Stimulated activated CD4-positive, alpha-beta T cell treated with anti-CD3 and anti-CD28 coated beads, TNF-alpha, amount 100 ng/mL, for 48 hours (primary cell): ENCODE data around the gene NFIX.

Experiments used
- DNase-seq, 3 donors: peaks; one replicate each; pipeline ENCODE4 v3.0.0-alpha.2; 2020; ENCODE audit warnings: low read depth in 3 of 3

The NFIX gene

GRCh38 chr19:13072188-13072908, 77.1 kb downstream of the NFIX start:
- DNase-seq = no peak

DNA sequence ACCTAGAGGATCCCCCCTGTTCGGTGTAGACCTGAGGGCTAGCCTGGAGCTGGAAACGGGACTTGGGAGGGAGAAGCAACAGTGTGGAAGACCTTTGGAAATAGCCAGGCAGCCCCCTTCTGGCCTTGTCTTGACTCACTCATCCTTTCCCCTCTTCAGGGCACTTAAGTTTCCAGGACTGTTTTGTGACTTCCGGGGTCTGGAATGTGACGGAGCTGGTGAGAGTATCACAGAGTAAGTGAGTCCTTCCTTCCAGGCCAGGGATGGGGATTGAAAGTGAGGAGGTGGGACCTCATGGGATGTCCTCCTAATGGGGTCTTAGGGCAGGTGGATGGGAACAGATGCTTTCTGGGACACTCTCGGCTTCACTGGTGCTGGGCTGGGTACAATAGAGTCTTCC, 78.0 kb downstream of the NFIX start:
- no peak for DNase-seq

GRCh38 chr19:13074378-13074777, 79.1 kb downstream of the NFIX start:
- DNase-seq = no peak

DNA sequence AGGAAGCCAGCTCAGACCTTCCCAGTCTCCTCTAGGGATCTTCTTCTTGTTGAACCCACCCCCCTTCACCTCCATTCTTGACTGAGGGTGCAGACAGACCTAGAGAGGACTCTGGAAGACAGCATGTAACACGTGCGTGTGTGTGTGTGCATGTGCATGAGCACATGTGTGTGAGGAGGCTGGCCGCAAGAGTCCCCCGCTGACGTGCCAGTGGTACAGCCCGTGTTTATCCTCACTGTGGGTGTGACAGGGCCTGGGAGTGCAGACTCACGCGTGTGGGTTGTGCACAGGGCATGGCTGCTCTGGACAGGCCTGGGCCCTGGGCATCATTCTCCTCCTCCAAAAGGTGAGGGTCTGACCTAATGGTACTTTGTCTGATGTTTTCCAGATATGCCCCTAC, 81.0 kb downstream of the NFIX start:
- no peak for DNase-seq

- no peak for DNase-seq
These were observed 81.5 kb downstream of the NFIX start for GRCh38 chr19:13076787-13077186.

GRCh38 chr19:13077240-13077639, 82.0 kb downstream of the NFIX start:
- DNase-seq = no peak

DNA sequence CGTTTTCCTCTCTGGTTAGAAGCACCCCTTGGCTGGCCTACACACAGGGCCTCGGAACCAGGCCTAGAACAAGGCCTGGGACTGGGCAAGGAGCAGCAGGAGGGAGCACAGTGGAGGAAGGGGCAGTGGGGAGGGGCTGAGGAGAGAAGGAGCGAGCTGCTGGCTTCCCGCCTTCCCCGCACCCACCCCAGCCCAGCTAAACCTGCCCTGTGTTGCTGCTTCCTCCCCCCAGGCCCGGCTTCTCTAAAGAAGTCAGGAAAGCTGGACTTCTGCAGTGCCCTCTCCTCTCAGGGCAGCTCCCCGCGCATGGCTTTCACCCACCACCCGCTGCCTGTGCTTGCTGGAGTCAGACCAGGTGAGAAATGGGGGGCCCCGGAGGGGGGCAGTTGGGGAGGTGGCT, 83.1 kb downstream of the NFIX start:
- DNase-seq = no peak

GRCh38 chr19:13078897-13079541, 83.7 kb downstream of the NFIX start:
- DNase-seq = no peak

DNA sequence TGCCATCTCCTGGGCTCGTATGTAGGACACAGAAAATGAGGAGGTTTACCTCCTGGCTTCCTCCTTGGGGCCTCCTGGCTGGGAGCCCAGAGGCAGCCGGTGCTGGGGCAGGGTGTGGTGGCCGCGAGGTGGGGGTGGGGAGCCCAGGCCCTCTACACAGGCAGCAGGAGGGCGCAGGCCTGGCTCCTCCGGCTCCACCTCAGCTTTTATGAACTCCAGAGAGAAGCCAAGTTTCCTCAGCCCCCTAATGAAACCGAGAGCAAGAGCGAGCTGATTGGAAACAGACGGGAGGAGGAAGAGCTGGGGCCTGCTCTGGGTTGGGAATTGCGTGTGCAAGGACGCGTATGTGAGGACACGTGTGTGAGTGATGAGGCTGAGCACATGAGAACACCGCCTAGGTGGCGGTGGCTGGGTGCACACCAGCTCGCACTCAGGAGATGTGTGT, 84.3 kb downstream of the NFIX start:
- DNase-seq = no peak

- no peak for DNase-seq
These were observed 87.1 kb downstream of the NFIX start for GRCh38 chr19:13082192-13083007.

DNA sequence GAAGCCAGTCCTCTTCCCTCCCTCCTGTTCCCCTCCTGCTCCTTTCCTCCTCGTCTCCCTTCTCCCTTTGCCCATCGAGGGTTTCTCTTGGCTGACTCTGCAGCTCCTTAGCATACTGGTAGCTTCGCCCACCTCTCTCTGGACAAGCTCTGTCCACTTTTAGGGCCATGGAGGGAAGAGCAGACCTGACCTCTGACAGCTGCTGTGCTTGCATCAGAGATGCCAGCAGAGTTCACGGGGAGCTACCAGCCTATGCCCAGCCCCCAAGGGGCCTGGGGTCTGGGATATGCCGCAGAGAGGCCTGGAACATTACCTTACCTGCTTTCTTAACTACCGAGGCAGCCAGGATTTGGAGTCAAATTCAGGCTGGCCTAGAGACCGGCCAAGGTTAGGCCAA, 87.7 kb downstream of the NFIX start:
- no peak for DNase-seq

- DNase-seq = no peak
These were observed 88.4 kb downstream of the NFIX start for GRCh38 chr19:13083627-13084026.

DNA sequence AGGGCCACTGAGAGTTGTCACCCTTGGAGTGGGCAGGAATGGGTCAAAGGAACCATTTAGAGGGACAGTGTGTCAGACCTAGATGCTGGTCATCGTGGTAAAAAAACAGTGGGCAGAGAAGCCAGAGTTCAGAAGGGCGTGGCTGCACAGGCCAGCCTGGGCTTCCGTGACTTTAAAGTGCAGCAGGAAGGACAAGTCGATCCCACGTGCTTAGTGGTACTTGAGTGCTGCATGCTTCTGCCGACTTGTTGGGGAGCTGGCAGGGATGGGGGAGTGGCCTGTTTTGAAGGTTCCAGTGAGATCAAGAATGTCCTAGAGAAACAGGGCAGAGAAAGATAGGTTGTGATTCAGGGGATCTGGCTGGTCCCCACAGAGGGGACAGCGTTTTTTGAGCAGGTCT, 90.4 kb downstream of the NFIX start:
- no peak for DNase-seq

DNA sequence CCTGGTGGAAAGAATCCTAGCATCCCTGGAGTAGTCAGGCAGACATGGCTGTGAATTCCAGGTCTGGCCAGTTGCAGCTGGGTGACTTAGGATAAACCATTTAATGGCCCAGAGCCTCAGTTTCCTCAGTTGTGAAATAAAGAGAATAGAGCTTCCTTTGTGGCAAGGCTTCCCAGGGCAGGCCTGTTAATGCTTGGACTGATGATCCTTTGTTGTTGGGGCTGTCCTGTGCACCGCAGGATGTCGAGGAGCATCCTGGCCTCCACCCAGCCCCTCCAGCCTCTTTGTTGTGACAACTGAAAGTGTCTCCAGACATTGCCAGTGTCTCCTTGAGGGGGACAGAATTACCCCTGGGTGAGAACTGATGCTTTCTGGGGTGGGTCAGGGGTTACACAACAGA, 91.1 kb downstream of the NFIX start:
- no peak for DNase-seq

DNA sequence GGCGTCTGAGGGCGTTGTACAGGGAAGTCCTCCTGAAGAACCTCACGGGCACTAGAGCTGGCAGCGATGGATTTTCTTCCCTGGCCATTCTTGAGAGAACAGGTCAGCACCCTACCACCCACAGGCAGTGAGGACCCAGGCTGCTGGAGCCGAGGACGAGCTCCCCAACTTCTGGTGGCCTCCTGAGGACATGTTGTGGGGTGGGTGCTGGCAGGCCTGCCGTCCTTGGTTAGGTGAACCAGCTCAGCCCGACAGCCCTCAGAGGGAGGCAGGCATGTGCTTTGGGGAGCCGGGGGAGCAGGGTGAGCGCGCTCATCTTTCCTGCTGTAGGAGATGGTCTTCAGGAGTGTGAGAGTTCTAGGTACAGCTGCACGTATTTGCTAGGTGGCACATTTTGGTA, 92.0 kb downstream of the NFIX start:
- DNase-seq = no peak

GRCh38 chr19:13087795-13088537, 92.7 kb downstream of the NFIX start:
- no peak for DNase-seq

DNA sequence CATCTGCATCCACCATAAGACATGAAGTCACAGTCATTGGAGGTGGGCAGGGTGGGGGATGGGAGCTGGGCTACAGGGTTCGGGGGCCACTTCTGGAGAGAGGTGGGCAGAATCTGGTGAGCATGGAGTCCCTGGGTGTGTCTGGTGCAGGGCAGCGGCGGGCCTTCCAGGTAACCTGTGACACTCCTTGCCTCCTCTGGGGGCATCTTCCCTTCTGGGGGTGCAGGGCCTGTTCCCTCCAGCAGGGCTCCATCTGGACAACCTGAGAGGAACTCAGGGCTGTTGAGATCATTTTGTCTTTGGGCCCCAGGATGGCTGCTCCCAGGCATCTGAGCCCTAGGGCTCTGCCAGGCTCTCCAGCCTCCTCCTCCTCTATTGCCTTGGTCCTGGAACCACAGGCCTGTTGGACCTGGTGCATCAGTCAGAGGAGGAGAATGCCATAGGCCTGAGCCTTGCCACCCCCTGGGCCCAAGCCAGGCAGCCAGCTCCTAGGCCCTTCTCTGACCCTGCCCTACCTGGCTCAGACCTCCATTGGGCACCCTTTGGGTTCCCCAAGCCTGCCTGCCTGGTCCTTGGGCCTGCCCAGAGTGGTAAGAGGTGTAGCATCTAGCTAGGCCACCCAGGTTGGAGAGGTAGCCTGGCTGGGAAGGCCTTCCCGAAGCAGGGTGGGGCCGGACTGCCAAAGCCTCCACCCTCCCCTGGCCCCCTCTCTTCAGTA, 94.0 kb downstream of the NFIX start:
- DNase-seq = no peak

GRCh38 chr19:13089857-13090507, 94.7 kb downstream of the NFIX start:
- no peak for DNase-seq

GRCh38 chr19:13090511-13091231, 95.4 kb downstream of the NFIX start:
- DNase-seq = no peak
